Mucosa of stomach (tissue), 1 donor: Measurements from ENCODE around the gene CCL24.
"Not testable (repeated sequence)": the region's sequence is repeated elsewhere in the genome, so short reads cannot be mapped to it uniquely, and the experiment has no call there.

Experiments
- H3K27me3 ChIP-seq: one replicate; pipeline ENCODE4 v1.7.0; 2013; ENCODE audit warnings: mild to moderate bottlenecking, low read length; ENCODE audit not compliant: control insufficient read depth, insufficient read depth
- H3K36me3 ChIP-seq: one replicate; pipeline ENCODE4 v1.7.0; 2013; ENCODE audit warnings: low read length; ENCODE audit not compliant: control insufficient read depth, insufficient read depth
- H3K4me1 ChIP-seq: one replicate; pipeline ENCODE4 v1.7.0; 2013; ENCODE audit warnings: mild to moderate bottlenecking, low read length; ENCODE audit not compliant: control insufficient read depth, insufficient read depth
- H3K4me3 ChIP-seq: one replicate; pipeline ENCODE4 v1.7.0; 2013; ENCODE audit warnings: low read length
- H3K9ac ChIP-seq: one replicate; pipeline ENCODE4 v1.7.0; 2013; ENCODE audit warnings: mild to moderate bottlenecking, low read length, moderate library complexity
- H3K9me3 ChIP-seq: one replicate; pipeline ENCODE4 v1.7.0; 2013; ENCODE audit warnings: mild to moderate bottlenecking, low read length, moderate library complexity; ENCODE audit not compliant: control insufficient read depth
- donor health status: Pancreatic carcinoma.

Gene CCL24

DNA sequence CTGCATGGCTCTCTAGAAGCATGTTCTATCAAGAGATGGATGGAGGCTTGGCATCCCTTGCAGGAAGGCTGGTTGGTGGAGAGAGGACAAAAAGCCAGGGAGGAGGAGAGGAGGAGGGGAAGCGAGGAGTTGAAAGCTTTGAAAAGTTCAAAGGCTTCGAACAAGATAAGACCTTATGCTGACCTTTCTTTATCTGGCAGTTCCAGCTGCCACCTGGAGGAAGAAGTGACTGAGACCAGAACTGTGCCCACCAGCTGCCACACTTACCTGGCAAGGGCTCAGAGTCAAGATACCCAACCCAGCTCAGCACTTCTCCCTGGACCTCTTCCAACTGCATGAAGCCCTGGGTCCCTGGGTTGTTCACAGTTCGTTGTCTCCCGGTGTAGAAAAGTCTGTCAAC is 14.8 kb downstream of the CCL24 start:
- Histone ChIP-seq H3K27me3 (no peaks in the 10 kb centered on the region), H3K4me3 (no peak overlapping the region), H3K9ac (no peak overlapping the region), H3K9me3 (no peaks in the 10 kb centered on the region), H3K36me3 (no peaks in the 10 kb centered on the region), H3K4me1 (no peaks in the 10 kb centered on the region)

DNA sequence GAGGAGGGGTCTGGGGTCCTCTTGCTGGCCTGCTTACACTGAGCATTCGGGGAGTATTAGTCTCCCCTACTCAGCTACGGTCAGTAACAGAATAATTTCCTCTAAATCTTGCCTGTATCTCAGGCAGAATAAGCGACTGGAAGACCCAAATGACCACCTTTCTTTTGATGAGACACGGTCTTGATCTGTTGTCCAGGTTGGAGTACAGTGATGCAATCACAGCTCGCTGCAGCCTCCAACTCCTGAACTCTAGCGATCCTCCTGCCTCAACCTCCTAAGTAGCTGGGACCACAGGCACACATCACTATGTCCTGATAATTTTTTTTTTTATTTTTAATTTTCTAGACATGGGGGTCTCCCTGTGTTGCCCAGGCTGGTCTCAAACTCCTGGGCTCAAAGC is 17.2 kb downstream of the CCL24 start:
- Histone ChIP-seq H3K27me3 (no peaks in the 10 kb centered on the region), H3K36me3 (no peaks in the 10 kb centered on the region), H3K9me3 (no peaks in the 10 kb centered on the region), H3K9ac (no peak overlapping the region), H3K4me3 (no peak overlapping the region), H3K4me1 (no peaks in the 10 kb centered on the region)

DNA sequence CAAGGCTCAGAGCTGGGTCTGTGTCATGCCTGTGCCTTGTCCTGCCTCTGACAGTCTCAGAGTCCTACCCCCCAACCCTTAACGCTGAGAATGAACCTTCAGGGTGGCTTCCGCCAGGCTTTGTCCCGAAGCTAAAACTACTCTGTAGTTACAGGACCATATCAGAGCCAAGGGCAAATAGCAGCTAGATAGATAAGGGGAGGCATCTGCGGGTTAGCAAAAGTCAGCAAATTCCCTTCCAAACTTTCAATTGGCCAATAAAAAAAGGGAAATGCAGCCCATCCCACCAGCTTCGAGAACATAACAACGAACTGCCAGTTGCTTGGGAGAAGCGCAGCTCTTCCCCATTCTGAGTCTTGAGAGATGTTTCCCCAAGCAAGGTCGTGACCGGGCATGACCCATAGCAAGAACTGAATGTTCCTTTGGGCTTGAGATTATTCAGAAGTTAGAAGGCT is 17.7 kb downstream of the CCL24 start:
- Histone ChIP-seq H3K27me3 (no peaks in the 10 kb centered on the region), H3K9ac (no peak overlapping the region), H3K4me3 (no peak overlapping the region), H3K36me3 (no peaks in the 10 kb centered on the region), H3K9me3 (no peaks in the 10 kb centered on the region), H3K4me1 (no peaks in the 10 kb centered on the region)

DNA sequence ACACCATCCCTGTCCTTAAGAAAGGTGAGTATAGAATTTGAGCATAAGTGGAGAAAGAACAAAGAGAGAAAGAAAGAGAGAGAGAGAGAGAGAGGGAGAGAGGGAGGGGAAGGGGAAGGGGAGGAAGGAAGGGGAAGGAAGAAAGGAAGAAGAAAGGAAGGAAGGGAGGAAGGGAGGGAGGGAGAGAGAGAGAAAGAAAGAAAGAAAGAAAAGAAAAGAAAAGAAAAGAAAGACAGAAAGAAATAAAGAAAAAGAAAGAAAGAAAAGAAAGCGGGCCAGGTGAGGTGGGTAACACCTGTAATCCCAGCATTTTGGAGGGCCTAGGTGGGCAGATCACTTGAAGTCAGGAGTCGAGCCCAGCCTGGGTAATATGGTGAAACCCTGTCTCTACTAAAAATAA is 19.9 kb downstream of the CCL24 start:
- no peaks in the 10 kb centered on the region for H3K27me3 ChIP-seq
- H3K4me1 ChIP-seq: no peaks in the 10 kb centered on the region
- no peak overlapping the region for H3K9ac ChIP-seq
- H3K4me3 ChIP-seq: no peak overlapping the region
- H3K36me3 ChIP-seq: no peaks in the 10 kb centered on the region
- no peaks in the 10 kb centered on the region for H3K9me3 ChIP-seq

DNA sequence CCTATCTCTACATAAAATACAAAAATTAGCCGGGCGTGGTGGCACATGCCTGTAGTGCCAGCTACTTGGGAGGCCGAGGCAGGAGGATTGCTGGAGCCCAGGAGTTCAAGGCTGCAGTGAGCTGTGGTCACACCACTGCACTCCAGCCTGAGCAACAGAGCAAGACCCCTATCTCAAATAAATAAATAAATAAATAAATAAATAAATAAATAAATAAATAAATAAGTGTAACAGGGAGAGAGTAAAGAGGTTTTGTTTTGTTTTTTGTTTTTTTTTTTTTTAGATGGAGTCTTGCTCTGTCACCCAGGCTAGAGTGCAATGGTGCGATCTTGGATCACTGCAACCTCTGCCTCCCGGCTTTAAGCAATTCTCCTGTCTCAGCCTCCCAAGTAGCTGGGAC is 21.0 kb downstream of the CCL24 start:
- not testable (repeated sequence) for H3K9ac ChIP-seq, H3K9me3 ChIP-seq, H3K27me3 ChIP-seq, H3K36me3 ChIP-seq, H3K4me1 ChIP-seq, H3K4me3 ChIP-seq

DNA sequence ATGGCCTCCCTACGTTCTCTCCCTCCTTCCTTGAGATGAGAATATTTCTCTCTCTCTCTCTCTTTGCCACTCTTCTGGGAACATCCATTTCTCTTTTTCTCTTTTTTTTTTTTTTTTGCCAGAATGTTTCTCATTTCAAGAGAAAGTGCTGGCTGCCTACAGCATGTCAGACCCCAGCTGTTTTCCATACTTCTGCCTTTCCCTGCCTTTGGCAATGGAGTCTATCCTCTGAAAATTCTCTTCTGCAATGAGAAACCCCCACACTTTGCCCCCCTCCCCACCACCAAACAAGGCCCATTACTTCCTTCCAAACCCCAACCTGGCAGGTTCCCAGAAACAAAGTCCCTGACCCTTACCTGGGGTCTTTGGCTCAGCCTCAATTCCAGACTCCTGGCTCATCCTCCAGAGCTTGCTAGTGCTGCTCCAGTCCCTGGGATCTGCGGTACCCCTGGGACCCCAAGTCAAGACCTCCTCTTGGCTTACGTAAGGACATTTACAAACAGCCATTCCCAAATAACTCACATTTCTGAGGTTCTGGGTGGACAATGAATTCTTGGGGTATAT is 24.2 kb downstream of the CCL24 start:
- H3K36me3 ChIP-seq: no peaks in the 10 kb centered on the region
- H3K4me1 ChIP-seq: no peaks in the 10 kb centered on the region
- H3K27me3 ChIP-seq: no peaks in the 10 kb centered on the region
- no peak overlapping the region for H3K4me3 ChIP-seq
- H3K9ac ChIP-seq: no peak overlapping the region
- H3K9me3 ChIP-seq: no peaks in the 10 kb centered on the region

DNA sequence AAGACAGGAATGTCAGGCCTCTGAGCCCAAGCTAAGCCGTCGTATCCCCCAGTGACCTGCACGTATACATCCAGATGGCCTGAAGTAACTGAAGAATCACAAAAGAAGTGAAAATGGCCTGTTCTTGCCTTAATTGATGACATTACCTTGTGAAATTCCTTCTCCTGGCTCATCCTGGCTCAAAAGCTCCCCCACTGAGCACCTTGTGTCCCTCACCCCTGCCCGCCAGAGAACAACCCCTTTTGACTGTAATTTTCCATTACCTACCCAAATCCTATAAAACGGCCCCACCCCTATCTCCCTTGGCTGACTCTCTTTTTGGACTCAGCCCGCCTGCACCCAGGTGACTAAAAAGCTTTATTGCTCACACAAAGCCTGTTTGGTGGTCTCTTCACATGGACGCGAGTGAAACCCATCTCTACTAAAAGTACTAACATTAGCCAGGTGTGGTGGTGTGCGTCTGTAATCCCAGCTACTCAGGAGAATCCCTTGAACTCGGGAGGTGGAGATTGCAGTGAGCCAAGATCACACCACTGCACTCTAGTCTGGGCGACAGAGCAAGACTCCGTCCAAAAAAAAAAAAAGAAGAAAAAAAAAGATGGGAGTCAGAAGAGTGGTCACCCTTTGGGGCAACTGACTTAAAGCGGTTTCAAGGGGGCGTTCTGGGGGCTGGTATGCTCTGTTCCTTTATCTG is 25.3 kb downstream of the CCL24 start:
- H3K4me1 ChIP-seq, H3K27me3 ChIP-seq, H3K9ac ChIP-seq, H3K9me3 ChIP-seq, H3K36me3 ChIP-seq, H3K4me3 ChIP-seq: not testable (repeated sequence)

DNA sequence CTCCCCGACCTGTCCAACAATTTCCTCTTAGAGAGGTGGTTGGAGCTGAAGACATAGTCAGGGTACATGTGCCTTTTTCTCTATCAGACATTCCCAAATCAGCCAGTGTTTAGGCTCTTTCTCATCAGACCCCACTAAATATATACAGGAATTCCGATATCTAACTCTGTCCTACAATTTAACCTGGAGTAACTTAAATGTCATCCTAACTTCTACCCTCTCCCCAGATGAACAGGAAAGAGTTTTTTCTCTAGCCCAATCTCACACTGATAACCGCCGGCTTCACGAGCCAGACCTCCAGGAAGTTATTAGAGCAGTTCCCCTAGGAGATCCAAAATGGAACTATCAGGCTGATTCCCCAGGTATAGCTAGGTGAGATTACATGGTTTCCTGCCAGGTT is 30.5 kb downstream of the CCL24 start:
- not testable (repeated sequence) for H3K4me1 ChIP-seq, H3K4me3 ChIP-seq, H3K9ac ChIP-seq, H3K36me3 ChIP-seq, H3K9me3 ChIP-seq, H3K27me3 ChIP-seq

DNA sequence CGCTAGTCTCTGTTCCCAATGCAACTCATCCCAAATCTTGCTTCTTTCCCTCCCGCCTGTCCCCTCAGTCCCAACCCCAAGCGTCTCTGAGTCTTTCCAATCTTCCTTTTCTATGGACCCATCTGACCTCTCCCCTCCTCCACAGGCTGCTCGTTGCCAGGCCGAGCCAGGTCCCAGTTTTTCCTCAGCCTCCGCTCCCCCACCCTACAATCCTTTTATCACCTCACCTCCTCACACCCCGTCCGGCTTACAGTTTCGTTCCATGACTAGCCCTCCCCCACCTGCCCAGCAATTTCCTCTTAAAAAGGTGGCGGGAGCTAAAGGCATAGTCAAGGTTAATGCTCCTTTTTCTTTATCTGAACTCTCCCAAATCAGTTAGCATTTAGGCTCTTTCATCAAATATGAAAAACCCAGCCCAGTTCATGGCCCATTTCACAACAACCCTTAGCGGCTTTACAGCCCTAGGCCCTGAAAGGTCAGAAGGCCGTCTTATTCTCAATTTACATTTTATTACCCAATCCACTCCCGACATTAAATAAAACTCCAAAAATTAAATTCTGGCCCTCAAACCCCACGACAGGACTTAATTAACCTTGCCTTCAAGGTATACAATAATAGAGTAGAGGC is 32.8 kb downstream of the CCL24 start:
- H3K36me3 ChIP-seq, H3K4me1 ChIP-seq, H3K27me3 ChIP-seq, H3K4me3 ChIP-seq, H3K9me3 ChIP-seq, H3K9ac ChIP-seq: not testable (repeated sequence)

DNA sequence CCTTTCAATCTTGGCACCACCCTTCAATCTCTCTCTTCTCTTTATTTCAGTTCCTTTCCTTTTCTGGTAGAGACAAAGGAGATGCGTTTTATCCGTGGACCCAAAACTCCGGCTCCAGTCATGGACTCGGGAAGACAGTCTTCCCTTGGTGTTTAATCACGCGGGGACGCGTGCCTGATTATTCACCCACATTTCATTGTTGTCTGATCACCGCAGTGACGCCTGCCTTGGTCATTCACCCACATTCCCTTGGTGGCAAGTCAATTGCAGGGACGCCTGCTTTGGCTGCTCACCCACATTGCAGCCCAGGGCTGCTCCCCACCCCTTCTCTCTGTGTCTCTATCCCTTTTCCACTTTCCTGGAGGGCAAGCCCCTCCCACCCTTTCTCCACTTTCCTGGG is 34.1 kb downstream of the CCL24 start:
- H3K9ac ChIP-seq, H3K27me3 ChIP-seq, H3K4me3 ChIP-seq, H3K4me1 ChIP-seq, H3K9me3 ChIP-seq, H3K36me3 ChIP-seq: not testable (repeated sequence)

DNA sequence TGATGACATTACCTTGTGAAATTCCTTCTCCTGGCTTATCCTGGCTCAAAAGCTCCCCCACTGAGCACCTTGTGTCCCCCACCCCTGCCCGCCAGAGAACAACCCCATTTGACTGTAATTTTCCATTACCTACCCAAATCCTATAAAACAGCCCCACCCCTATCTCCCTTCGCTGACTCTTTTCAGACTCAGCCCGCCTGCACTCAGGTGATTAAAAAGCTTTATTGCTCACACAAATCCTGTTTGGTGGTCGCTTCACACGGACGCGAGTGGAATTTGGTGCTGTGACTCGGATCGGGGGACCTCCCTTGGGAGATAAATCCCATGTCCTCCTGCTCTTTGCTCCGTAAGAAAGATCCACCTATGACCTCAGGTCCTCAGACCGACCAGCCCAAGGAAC is 34.6 kb downstream of the CCL24 start:
- H3K27me3 ChIP-seq, H3K36me3 ChIP-seq, H3K4me1 ChIP-seq, H3K4me3 ChIP-seq, H3K9me3 ChIP-seq, H3K9ac ChIP-seq: not testable (repeated sequence)

DNA sequence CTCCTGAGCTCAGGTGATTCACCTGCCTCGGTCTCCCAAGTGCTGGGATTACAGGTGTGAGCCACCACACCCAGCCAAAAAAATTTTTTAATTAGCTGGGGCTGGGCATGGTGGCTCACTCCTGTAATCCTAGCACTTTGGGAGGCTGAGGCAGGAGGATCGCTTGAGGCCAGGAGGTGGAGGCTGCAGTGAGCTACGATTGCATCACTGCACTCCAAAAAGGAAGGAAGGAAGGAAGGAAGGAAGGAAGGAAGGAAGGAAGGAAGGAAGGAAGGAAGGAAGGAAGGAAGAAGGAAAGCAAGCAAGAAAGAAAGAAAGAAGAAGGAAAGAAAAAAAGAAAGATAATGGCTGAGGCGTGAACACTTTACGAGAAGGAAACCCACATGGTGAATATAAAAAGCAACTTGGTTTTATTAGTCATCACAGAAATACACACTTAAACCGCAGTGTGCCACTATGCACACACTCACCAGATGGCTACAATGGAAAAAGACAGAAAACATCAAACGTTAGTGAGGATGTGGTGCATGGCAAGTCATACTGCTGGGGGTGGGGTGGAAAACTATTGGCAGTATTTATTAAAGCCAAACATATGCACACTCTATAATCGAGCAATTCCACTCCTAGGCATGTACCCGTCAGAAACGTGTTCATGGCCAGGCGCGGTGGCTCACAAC is 37.2 kb downstream of the CCL24 start:
- Histone ChIP-seq H3K4me3 (no peak overlapping the region), H3K9me3 (no peaks in the 10 kb centered on the region), H3K9ac (no peak overlapping the region), H3K4me1 (peaks cover 5% of the 10 kb centered on the region), H3K27me3 (no peaks in the 10 kb centered on the region), H3K36me3 (no peaks in the 10 kb centered on the region)
